HG03159 (cell line): ENCODE results near the gene CABP4.
"Not testable (repeated sequence)": the region's sequence is repeated elsewhere in the genome, so short reads cannot be mapped to it uniquely, and the experiment has no call there.

Experiments
- ATAC-seq: cut with Tn5 transposase; IDR thresholded peaks from one replicate; pipeline ENCODE4 v1.9.1; 2021; ENCODE audit warnings: mild to moderate bottlenecking, moderate library complexity; ENCODE audit not compliant: unreplicated experiment

CABP4 gene

DNA sequence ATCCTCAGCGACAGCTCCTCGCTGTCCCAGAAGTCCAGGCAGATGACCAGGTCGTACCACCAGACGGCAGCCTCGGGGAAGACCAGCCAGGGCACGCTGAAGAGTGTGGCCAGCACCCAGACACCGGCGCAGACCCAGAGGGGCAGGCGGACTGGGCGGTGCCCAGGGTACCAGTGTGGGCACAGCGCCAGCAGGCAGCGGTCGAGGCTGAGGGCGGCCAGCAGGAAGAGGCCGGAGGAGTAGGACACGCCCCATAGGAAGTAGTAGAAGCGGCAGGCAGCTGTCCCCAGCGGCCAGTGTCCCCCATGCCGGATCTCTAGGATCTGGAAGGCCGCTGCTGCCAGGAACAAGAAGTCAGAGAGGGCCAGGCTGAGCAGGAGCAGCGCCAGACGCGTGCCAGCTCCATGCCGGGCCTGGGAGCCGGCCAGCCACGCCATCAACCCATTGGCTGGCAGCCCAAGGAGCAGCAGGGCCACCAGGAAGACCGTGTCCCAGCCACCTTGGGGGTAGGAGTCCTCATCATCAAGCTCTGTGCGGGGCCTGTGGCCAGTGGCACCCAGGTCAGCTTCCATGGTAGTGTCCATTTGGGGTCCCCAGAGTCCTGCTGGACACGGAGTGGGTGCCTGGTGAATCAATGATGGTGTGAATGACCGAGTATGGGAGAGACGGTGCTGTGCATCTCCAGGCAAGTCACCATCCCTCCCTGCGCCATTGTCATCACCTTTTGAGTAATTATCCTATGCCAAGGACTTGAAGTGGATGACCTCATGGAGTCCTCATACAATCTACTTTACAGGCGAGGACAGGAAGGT, 2.8 kb upstream of the CABP4 start, which contains the start of gene GPR152:
Gene GPR152 (minus strand): TSS at position 589 of the 812 bp plus-strand sequence. CDS start 5 bp downstream, at position 584.
- no peak for ATAC-seq

DNA sequence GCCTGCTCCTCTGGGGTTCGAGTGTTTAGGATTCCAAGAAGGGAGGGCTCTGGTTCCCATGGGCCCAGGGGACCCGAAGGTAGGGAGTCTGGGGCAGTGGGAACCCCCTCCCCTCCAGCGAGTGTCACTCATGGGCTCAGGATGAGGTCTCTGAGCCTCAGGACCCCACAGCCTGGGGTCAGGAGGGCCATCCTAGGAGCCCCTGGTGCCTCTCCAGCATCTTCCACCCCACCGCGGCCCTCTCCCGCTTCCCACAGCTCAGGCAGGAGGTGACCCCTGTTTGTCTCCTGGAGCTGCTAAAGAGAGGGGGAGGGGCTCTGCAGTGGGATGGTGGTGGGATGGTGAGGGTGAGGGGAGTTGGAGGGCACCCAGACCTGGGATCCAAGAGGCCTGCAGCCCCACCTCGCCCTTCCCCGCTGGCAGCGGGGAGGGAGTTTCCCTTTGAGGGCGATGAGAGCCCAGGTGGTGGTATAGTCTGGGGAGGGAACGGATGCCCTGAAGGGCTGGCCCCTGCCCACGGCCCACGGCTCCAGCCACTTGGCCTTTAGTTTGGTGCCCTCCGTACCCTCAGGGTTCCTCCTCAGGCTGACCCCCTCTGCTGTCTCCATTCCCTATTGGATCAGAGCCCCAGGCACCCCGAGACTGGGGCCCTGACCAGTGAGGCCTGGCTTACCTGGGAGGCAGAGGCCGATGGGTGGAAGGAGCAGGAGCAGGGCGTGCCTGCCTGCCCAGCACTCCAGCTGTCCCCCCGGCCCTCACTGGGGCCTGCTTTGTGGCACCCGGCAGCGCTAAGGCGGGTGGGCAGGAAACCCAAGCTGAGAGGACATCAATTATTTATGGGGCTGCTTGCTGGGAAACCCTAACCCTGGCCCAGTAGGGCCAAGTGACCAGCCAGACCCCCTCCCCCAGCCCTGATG, 1.1 kb upstream of the CABP4 start:
- ATAC-seq = no peak

DNA sequence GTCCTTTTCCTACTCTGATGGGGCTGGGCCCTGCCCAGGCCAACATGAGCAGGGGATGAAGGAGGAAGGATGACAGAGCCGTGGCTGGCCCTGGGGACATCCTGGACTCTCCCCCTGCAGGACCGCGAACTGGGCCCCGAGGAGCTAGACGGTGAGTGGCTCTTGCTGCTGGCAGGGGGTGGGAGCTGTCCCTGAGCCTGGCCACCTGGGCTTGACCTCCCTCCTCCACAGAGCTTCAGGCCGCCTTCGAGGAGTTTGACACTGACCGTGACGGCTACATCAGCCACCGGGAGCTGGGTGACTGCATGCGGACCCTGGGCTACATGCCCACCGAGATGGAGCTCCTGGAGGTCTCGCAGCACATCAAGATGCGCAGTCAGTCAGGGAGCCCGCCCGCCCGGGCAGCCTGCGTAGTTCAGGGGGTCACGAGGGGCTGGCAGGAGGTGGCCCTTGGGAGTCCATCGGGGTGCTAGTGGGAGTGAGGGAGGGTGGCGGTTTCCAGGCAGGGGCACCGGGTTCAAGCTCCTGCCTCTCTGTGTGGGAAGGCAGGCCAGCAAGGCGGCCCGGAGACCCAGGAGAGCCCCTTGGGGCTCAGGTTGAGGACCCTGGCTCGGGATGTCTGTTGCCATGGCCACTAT, 1.0 kb downstream of the CABP4 start:
- no peak for ATAC-seq

DNA sequence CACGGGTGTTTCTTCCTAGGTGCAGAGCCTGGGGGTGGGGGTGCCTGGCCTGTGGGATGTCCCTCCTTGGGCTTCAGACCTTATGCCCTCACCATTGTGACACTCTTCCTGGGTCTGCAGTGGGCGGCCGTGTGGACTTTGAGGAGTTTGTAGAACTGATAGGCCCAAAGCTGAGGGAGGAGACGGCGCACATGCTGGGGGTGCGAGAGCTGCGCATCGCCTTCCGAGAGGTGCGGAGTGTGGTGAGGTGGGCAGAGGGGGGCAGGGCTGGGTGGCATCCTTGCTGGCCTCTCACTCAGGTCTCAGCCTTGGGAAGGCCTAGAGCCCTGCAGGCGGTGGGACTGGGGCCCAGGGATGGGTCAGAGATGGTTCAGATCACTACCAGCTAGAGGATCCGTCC, 2.3 kb downstream of the CABP4 start:
- ATAC-seq = no peak

DNA sequence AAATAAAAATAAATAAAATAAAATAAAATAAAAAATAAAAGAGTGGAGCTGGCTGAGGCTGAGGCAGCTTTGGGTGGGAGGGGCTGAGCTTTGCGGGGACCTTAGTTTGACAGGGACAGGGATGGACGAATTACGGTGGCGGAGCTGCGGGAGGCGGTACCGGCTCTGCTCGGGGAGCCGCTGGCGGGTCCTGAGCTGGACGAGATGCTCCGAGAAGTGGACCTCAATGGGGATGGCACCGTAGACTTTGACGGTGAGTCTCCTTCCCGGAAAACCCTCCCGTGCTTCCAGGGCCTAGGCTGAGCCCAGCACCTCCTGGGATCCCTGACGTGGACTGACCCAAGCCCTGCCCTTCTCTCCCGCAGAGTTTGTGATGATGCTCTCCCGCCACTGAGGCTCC, 3.1 kb downstream of the CABP4 start:
- no peak for ATAC-seq

DNA sequence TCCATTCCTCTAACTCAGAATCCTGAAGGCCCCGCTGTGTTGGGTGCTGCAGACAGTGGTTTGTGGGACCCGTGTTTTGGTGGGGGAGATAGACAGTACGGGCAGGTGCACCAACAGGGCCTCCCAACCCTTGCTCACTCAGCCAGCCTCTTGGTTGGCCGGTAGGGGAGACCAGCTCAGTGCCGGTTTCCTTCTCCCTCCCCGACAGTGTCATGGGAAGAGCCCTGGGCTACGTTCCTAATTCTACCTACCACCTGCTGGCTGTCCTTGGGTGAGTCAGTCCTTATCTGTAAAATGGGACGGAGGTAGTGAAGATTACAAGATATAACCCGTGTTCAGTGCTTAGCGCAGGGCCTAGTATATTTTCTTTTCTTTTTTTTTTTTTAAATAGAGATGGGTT, 8.0 kb downstream of the CABP4 start:
- no peak for ATAC-seq

DNA sequence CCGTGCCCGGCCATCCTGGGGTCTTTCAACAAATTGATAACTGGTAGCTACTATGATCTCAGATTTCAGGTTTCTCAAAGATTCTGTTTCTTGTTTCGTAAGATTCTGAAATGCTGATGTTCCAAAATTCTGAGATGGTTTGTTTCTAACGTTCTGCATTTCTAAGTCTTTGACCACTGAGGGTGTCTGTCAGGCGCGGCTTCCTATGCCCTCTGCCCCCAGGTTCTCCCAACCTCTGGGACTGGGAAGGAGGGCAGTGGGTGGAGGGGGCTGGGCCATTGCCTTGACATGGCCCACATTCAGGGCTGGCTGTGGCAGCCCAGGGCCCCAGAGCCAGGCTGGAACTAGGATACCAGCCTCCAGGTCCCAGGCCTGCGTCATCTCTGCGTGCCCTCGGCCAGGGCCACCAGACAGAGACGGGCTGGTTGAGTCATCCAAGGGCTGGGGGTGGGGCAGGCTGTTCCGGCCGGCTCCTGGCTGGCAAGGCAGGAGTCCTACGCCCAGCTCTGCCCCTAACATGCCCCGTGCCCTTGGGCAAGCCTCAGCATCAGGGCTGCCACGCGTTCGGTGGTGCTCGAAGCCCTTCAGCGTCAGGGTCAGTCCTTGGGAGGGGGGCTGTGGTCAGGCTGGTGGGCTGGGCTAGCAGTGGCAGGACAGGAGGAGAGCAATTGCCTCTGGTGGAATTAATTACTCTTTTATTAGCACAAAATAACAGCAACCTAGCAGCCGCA, 8.7 kb downstream of the CABP4 start:
- no peak for ATAC-seq

DNA sequence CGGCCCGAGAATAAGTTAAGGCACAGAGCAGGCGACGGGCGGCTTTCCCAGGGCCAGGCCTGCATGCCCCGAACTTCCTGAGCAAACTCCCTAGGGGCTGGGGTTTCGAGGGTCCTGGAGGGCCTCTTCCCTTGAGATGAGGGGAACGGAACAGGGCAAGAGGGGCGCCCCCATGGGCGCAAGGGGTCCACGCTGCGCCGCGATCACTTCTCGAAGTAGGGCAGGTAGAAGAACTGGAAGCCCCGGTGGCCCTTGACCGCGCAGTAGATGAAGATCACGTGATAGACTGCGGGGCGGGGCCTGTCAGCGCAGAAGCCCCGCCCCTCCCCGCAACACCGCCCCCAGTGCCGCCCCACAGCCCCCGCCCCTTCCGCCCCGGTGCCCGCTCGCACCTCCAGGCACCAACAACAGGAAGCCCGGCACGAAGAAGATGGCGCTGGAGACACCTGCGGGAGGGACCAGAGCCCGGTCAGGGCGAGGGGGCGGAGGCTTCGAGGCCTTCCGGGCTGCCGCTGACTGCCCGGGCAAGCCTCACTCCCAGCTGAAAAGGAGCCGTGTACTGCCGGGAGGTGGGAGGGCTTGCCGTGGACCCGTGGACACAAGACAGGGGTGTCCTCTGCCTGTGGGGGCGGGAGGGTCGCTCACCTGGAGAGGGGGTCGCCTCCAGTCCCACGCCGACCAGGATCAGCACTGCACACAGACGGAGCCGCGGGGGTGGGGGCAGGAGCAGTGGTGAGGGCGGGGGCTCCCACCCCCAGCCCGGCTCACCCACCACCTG, 9.4 kb downstream of the CABP4 start:
- peak; percentile 55 for ATAC-seq

DNA sequence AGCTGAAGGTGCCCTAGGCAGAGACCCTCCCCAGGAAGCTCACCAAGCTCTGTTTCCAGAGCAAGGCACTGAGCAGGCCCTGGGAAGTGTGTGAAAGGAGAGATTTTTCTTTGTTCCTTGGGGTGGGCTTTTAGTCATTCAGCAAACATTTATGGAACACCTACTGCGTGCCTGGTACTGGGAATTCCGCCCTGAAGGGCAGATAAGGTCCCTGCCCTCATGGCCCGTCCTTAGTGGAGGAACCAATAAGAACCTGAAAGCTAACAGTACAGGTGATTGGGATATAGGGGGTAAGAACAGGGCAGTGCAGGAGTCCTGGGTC, 10.0 kb downstream of the CABP4 start:
- no peak for ATAC-seq

DNA sequence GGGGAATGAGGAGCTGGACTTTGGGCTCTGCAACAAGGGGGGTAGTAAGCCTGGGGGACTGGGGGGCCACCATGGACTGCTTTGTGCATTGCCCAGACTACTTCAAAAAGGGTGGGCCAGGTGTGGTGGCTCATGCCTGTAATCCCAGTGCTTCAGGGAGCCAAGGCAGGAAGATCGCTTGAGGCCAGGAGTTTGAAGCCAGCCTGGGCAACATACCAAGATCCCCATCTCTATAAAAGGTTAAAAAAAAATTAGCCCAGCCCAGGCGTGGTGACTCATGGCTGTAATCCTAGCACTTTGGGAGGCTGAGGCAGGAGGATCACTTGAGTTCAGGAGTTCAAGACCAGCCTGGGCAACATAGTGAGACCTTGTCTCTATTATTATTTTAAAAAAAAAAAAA, 10.4 kb downstream of the CABP4 start:
- ATAC-seq = not testable (repeated sequence)

DNA sequence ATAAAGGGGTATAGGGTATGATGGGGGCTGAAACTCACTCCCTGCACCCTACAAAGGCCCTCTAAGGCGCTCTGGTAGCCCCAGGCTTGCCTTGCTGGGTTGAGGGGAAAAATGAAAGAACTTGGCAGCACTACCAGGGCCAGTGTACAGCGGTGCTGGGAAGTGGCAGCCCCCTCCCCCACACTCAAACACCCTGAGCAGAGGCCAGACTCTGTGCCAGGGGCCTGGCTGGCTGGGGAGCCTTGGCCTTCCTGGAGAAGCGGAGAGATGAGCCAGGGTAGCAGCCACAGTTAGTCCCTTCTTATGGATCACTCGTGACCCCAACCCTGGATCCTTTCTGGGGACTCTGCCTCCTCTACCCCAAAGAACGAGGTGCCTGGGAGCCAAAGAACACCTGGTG, 11.2 kb downstream of the CABP4 start:
- ATAC-seq = no peak

DNA sequence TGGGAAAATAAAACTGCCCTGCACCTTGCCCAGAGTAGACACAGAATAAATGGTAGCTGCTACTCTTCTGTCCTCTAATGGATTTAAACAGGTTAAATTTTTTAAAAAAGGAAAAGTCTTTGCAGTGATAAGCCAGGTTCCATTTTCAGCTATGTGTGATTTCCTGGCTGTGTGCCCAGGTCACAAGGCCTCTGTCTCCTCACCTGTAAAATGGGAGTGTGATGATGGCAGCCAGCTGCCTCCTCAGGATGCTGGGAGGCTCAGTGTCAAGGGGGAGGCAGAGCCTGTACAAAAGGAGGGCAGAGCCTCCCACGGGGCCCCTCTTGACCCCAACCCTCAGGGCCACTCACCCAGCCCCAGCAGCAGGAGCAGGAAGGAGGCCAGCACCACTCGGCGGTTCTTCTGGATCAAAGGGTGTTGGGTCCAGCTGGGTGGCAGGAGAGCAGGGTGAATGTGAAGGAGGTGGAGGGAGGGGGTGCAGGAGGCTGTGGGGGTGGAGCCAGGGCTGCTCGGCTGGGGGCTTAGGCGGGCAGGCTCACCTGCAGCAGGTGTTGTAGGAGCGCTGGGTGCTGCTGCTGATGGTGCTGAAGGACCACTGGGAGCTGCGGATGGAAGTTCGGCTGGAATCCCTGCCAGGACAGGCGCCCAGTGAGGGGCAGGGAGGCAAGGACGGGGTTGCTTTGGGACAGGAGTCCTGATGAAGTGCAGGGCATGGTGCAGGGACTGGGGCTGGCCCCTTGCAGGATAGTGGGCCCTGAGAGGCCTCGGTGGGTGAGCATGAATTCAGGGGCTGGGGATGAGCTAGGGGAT, 12.0 kb downstream of the CABP4 start:
- no peak for ATAC-seq

DNA sequence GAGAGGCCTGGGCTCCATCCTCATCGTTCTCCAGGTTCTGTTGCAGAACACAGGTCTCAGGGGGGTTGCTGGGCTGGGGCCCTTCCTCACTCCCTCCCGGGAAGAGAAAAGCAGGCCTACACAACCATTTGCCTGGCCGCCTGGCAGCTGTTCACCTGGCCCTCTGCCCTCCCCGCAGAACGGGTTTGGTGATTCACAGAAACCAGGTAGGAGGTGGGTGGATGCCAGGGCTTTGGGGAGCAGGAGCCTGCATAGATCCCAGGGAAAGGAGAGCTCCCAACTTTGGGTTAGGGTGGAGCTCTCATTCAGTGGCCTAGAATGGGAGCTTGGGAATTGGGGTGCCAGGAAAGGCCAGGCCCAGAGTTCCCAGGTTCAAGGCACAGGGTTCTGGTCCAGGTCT, 12.9 kb downstream of the CABP4 start:
- no peak for ATAC-seq

DNA sequence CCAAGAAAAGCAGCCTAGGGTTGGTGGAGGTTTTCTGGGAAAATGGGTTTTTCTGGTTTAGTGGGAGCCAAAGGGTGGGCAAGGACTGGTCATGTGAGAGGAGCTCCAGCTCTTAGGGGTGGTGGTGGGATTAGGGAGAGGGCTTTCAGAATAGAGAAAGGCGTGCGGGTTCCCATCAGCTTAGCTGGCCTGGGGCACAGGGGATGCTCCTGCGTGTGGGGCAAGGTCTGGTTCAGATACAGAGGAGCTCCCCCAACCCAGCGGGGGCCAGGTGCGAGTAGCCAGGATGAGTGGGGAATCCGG, 13.3 kb downstream of the CABP4 start:
- ATAC-seq = no peak

DNA sequence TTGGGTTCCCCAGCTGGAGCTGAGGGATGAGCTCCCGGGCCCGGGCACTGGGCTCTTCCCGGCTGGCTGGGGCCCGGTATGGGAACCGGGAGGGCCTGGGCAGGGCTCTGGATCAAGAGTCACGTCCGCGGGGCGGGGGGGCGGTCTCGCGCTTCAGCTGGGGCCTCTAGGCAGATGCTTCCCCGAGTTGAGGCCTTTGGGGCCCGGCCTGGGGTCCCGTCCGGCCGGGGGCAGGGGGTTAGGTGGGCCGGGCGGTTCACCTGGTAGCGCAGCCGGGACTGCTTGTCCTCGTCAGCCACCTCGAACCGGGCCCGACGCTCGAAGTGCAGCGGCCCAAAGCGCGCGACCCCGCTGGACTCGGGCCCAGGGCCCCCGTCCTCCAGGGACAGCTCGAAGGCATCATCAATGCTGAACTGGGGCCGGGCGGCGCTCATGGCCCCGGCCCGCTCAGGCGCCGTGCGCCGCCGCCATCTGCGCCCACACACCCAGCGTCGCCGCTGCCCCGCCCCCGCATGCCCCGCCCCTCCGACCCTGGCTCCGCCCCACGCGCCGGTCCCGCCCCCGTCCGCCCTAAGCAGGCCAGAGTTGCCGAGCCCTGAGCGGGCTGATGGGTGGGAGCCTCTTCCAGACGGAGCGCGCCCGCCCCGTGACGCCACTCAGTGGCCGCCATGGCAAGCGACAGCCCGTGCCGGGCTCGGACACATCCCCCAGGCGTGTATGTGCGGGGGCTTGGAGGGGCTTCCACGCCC, 13.8 kb downstream of the CABP4 start, which contains the start of gene TMEM134:
Gene TMEM134 (minus strand): TSS at position 493 of the 749 bp plus-strand sequence. CDS start 59 bp downstream, at position 434.
- ATAC-seq = peak; percentile 57

DNA sequence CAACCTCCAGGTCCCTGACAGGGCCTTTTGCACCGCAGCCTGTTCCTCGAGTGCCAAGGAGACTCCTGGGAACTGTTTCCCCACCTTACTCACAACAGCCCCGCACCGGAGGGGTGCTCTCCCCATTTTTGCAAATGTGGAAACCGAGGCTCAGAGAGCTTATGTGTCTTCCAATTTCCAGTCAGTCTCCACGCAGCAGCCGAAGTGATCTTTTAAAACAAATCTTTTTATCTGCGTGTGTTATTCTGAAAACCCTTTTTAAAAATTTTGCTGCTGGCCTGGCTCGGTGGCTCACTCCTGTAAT, 14.3 kb downstream of the CABP4 start:
- no peak for ATAC-seq

DNA sequence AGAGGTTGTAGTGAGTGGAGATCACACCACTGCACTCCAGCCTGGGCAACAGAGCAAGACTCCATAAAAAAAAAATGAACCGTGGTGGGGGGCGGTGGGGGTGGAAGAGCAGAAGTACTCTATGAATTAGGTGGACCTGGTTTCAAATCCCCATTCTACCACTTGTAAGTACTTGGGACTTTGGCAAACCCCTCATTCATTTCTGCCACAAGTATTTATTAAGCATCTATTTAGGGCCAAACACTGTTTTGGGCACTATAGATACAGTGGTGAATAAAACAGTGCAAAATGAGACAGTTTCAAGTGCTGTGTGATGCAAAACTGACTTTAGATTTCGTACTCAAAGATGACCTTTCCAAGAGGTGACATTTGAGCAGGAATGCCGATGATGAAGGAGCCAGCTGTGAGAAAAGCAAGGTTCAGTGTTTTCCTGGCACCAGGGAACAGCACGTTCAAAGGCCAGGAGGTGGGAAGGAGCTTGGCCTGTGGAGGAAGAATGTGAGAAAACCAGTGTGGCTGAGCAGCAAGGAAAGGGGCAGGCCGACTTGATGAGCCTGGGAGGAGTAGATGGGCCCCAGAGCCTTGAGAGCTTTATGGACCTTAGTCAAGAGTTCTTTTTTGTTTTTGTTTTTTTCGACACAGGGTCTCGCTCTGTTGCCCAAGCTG, 15.3 kb downstream of the CABP4 start:
- no peak for ATAC-seq

DNA sequence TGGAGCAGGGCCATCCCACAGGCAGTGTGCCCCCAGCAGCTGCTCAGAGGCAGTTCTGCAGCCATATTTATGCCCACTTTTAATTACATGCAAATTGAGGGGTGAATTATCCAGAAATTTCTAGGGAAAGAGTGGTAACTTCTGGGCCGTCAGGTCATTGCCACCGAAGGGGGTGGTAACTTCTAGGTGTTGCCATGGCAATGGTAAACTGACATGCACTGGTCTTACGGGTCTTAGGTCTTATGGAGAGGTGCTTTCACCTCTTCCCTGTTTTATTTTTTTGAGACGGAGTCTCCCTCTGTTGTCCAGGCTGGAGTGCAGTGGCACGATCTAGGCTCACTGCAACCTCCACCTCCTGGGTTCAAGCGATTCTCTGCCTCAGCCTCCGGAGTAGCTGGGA, 17.7 kb downstream of the CABP4 start:
- ATAC-seq = no peak
